A549 (cell line): ENCODE data around the gene ESYT1.

Experiments
- CEBPB ChIP-seq, 2 experiments: fragments of >200 bp in 1 of 2; sonication (Bioruptor Twin) in 1 of 2; formaldehyde crosslinking in 1 of 2; IDR thresholded peaks; 2 replicates each; pipeline ENCODE4 v1.6.1; 2012 to 2016
- EP300 ChIP-seq, 2 experiments: fragments of >200 bp; sonication (Bioruptor Twin); formaldehyde crosslinking; IDR thresholded peaks; 2 replicates in 1 of 2; 3 replicates in 1 of 2; pipeline ENCODE4 v1.6.1; 2016 to 2017
- KDM1A ChIP-seq: fragments of 200-600 bp; sonication (generic); IDR thresholded peaks from 2 replicates; pipeline ENCODE4 v1.6.1; 2016; ENCODE audit warnings: low read depth, mild to moderate bottlenecking
- POLR2A ChIP-seq: IDR thresholded peaks from 2 replicates; pipeline ENCODE4 v1.6.1; 2012; ENCODE audit warnings: mild to moderate bottlenecking, low read length
- RAD21 ChIP-seq, 2 experiments: fragments of >200 bp in 1 of 2; sonication (Bioruptor Twin) in 1 of 2; formaldehyde crosslinking in 1 of 2; IDR thresholded peaks in 1 of 2; conservative IDR thresholded peaks in 1 of 2; 2 replicates in 1 of 2; 3 replicates in 1 of 2; pipeline ENCODE4 v1.6.1; 2012 to 2018; ENCODE audit warnings: inconsistent platforms in 1 of 2
- RCOR1 ChIP-seq: fragments of 150-350 bp; IDR thresholded peaks from 2 replicates; pipeline ENCODE4 v1.6.1; 2014; ENCODE audit warnings: antibody characterized with exemption, low read length, low read depth
- RFX5 ChIP-seq: fragments of 450-650 bp; IDR thresholded peaks from 2 replicates; pipeline ENCODE4 v1.7.1; 2014; ENCODE audit warnings: antibody characterized with exemption, mild to moderate bottlenecking, moderate library complexity
- RNF2 ChIP-seq: fragments of 200-600 bp; sonication (generic); IDR thresholded peaks from 2 replicates; pipeline ENCODE4 v1.6.1; 2016; ENCODE audit warnings: low read depth, mild to moderate bottlenecking, antibody characterized with exemption, moderate library complexity, borderline replicate concordance
- SMC3 ChIP-seq: fragments of >200 bp; sonication (Bioruptor Twin); formaldehyde crosslinking; IDR thresholded peaks from 3 replicates; pipeline ENCODE4 v1.6.1; 2018; ENCODE audit warnings: inconsistent platforms
- TFCP2L1 ChIP-seq: fragments of 250-450 bp; sonication (Bioruptor Pico); IDR thresholded peaks from 2 replicates; pipeline ENCODE4 v1.5.0; 2021; ENCODE audit warnings: mild to moderate bottlenecking
- TF ChIP-seq, protein P1 (sequence below): fragments of >200 bp; sonication (Bioruptor Twin); formaldehyde crosslinking; IDR thresholded peaks from 3 replicates; pipeline ENCODE4 v1.5.1; 2016
- TF ChIP-seq, protein P2 (sequence below): fragments of 200-600 bp; sonication (generic); IDR thresholded peaks from 2 replicates; pipeline ENCODE4 v1.6.1; 2016; ENCODE audit warnings: antibody characterized with exemption, mild to moderate bottlenecking, moderate library complexity
- TF ChIP-seq, protein P3 (sequence below): fragments of >200 bp; sonication (Bioruptor Twin); formaldehyde crosslinking; IDR thresholded peaks from 2 replicates; pipeline ENCODE4 v1.6.1; 2016

DNA sequence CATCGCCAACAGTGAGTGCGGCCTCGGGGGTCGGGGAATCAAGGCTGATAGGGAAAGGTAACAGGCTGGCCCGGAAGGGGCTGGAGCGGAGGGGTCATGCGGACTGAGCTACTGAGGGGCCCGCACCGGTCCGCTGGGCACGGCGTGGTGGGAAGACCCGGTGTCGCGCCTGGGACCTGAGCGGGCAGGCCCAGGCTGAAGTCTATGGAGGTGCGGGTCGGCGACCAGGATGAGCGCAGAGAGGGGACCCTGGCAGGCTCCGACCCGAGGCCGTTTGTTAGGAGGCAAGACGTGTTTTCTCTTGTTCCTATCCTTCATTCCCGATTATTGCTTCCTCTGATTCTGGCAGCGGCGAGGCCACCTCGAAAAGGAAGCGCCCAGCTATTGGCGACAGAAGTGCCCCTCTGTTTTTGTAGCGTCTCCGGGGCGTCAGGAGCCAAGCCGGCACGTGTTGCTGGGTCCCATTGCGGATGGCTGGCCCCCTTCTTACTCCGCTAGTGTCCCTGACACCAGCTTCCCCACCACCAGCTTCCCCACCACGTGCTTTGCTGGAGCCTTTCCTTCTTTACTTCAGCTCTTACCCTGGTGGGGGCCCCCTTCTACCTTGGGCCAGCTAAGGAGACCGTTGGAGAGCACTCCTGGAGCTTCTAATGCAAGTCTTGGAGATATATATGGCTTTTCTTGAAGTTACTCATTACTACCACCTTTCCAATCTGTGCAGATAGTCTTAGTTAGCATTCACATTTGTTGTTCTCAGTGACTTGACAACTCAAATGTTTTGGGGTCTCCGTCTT lies 23.1 kb upstream of the ESYT1 start:
- TF ChIP-seq, protein P1, sequence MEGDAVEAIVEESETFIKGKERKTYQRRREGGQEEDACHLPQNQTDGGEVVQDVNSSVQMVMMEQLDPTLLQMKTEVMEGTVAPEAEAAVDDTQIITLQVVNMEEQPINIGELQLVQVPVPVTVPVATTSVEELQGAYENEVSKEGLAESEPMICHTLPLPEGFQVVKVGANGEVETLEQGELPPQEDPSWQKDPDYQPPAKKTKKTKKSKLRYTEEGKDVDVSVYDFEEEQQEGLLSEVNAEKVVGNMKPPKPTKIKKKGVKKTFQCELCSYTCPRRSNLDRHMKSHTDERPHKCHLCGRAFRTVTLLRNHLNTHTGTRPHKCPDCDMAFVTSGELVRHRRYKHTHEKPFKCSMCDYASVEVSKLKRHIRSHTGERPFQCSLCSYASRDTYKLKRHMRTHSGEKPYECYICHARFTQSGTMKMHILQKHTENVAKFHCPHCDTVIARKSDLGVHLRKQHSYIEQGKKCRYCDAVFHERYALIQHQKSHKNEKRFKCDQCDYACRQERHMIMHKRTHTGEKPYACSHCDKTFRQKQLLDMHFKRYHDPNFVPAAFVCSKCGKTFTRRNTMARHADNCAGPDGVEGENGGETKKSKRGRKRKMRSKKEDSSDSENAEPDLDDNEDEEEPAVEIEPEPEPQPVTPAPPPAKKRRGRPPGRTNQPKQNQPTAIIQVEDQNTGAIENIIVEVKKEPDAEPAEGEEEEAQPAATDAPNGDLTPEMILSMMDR: no peak
- TF ChIP-seq, protein P2, sequence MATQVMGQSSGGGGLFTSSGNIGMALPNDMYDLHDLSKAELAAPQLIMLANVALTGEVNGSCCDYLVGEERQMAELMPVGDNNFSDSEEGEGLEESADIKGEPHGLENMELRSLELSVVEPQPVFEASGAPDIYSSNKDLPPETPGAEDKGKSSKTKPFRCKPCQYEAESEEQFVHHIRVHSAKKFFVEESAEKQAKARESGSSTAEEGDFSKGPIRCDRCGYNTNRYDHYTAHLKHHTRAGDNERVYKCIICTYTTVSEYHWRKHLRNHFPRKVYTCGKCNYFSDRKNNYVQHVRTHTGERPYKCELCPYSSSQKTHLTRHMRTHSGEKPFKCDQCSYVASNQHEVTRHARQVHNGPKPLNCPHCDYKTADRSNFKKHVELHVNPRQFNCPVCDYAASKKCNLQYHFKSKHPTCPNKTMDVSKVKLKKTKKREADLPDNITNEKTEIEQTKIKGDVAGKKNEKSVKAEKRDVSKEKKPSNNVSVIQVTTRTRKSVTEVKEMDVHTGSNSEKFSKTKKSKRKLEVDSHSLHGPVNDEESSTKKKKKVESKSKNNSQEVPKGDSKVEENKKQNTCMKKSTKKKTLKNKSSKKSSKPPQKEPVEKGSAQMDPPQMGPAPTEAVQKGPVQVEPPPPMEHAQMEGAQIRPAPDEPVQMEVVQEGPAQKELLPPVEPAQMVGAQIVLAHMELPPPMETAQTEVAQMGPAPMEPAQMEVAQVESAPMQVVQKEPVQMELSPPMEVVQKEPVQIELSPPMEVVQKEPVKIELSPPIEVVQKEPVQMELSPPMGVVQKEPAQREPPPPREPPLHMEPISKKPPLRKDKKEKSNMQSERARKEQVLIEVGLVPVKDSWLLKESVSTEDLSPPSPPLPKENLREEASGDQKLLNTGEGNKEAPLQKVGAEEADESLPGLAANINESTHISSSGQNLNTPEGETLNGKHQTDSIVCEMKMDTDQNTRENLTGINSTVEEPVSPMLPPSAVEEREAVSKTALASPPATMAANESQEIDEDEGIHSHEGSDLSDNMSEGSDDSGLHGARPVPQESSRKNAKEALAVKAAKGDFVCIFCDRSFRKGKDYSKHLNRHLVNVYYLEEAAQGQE: no peak
- TF ChIP-seq CEBPB (IDR thresholded peaks at IDR 0.05) (no peak), KDM1A (no peak), POLR2A (no peak), RNF2 (no peak), RAD21 (conservative IDR thresholded peaks at IDR 0.05 in 1 of 2, IDR thresholded peaks at IDR 0.05 in 1 of 2) (no peak), TFCP2L1 (CRISPR knock-in tag) (no peak), RCOR1 (no peak), EP300 (IDR thresholded peaks at IDR 0.05) (no peak), RFX5 (no peak), SMC3 (no peak)
- TF ChIP-seq, protein P3, sequence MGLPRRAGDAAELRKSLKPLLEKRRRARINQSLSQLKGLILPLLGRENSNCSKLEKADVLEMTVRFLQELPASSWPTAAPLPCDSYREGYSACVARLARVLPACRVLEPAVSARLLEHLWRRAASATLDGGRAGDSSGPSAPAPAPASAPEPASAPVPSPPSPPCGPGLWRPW: no peak
